GM18951 (cell line): ENCODE data around the gene CDC42BPB.

Experiments
- POLR2A ChIP-seq: IDR thresholded peaks from 4 replicates; pipeline ENCODE4 v1.6.1; 2011; ENCODE audit warnings: mild to moderate bottlenecking; ENCODE audit not compliant: insufficient read length, insufficient read depth; ENCODE audit errors: extremely low read depth
- in situ Hi-C: fragments of 300-500 bp; cut with MboI; formaldehyde crosslinking; loops from one replicate; pipeline ENCODE4 v1.12.0; 2022; ENCODE audit warnings: low sequenced_read_pairs, mixed read lengths, inconsistent platforms; ENCODE audit not compliant: unreplicated experiment

Gene CDC42BPB

DNA sequence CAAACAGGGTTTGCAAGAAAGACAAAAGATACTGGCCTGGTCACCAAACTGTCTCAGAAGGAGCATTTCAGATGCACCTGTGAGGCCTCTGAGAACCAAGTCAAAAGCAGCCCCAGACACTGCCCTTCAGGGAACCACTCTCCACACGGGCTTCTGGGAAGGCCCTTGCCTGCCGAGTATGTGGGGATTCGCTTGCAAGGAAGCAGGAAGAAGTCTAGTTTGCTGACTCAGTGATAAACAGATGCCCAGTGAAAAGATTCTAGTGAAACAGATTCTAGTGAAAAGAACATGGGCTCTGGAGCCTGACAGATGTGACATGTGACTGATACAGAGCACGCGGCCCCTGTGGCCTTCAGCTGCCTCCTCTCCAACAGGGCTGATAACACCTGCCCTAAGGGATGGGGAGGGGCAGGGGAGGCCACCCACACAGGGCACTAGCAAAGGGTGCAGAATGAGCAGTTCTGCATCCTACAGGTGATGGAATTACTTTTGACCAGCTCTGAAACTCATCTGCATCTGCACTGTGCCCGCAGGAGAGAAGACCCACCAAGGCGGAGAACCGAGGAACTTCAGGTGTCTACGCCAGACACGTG, 115.8 kb downstream of the CDC42BPB start:
- no peak for TF ChIP-seq POLR2A

DNA sequence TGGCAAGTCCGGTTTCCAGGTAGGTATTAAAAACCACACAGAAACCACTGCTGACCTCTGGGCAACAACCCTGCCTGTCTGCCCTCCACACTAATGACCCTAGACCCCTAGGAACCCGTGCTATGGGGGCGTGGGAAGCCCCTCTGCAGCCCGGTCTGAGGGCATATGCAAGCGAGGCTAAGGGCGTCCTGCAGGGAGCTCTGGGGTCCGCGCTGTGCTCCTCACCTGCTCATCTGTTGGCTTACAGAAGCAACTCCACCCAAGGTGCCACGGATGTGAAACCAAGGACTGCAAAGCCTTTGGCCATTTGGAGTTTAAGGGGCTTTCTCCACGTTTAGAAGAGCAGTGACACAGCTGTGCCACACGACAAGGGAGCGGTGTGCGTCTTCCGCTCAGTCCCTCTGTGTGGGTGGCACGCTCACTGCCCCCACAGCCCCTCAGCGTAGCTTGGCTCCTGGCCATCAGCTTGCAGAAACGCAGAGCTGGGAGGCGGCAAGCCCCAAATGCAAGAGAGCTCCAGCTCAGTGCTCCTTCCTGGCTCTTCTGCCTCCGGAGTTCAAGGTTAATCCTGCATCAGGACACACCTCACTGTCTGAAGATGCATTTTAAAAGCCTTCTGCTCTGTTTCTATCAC, 116.5 kb downstream of the CDC42BPB start:
- in situ Hi-C loops = no loop called here
- no peak for TF ChIP-seq POLR2A

More for the DNA sequence above, 115.8 kb downstream of the CDC42BPB start:
- in situ Hi-C loops = no loop called here

DNA sequence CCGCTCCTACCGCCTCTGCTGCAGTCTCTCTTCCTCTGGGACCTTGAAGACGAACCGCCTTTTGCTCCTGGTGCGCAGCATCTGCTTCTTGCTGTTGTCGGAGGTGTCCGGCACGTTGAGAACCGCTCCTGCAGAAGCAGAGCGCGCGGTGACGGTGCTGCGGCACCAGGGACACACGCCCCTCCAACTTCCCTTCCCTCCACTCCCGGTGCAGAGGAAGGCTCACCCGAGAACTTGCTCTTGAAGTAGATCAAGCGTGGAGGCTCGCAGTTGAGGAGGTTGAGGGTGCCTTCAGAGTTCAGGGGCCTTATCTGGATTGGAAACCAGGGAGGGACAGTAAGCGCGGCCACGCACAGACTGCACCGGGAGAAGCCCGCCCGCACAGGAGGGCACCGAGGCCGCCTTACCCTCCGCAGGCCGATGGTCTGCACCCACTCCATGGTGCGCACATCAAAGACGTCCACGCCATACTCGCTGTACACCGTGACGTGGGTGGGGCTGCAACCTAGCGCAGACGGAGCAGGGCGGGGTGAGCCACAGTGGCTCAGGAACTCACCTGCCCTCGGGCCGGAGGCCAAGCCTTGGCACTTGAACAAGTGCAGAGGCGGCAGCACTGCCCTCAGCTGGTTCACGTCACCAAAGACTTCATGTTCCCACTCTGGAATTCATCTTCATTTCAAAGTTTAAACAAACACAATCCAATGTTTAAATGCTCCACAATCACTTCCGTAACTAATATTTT, 117.4 kb downstream of the CDC42BPB start:
- in situ Hi-C loops = no loop called here
- TF ChIP-seq POLR2A = no peak

DNA sequence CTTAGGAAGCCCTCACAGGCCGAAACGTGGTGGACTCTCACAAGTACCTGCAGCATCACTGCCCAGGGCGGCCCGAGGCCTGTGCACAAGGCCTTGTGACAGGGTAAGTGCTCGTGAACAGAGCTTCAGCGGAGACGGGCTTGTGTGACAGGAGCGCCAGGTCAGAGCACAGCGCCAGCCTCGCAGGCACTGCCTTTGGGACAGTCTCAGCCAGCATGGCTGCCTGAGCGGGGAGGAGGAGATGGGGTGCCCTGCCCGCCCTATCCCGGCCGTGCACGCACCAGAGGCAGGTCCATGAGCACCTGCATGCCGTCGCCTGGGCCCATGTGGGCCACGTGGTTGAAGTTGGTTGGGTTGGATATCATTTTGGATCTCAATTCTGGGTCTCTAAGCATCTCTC, 118.0 kb downstream of the CDC42BPB start:
- no peak for TF ChIP-seq POLR2A
- in situ Hi-C loops = no loop called here

DNA sequence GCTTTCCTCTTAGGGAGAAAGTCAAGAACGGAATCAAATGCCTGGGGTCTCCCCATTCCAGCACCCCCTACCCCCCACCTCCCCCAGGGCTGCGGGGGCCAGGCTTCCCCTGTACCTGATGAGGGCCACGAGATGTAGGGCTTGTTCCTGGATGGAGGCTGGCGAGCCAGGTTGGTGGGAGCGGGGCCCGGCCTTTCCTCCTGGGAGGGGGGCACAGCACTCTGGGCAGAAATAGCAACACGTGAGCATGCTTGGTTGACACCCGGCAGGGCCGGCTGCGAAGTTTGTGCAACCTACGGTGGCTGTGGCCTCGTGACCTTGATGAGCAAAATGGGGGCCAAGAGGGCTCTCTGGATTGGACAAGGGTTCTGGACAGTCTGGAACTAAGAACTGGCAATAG, 119.2 kb downstream of the CDC42BPB start:
- in situ Hi-C loops = no loop called here
- TF ChIP-seq POLR2A = no peak

DNA sequence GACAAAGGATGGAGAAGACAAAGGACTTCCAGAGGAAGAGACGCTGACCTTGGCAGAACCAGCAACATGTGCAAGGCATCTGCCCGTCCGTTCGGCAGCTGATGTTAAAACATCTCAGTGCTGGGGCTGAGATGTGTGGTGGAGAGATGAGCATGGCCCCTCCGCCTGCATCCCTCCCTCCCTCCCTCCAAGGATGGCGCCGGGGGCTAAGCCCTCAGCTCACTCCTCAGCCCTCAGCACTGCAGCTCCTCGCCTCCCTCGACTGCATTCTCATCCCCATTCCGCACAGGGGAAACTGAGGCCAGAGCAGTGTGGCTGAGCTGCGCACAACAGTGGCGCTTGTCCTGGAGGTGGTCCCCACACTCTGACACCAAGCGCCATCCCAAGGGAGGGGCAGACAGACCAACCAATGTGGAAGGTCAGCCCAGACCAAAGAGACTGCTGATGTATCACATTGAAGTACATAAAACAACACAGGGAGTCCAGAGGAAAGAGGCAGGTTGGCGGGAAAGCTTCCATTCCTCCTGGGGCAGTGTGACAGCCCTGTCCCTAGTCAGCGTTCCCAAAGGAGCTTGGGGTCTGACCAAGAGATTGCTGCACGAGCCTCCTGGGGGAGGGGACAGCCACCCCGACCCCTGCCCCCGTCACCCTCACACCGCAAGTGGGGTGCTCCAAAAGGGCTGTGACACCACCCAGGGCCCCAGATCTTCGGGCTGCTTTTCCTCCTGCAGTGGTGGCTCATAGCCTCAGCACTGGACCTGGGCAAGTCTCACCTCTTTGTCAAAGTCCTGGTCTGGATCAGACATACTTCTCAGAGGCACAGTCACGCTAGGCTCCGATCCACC, 119.8 kb downstream of the CDC42BPB start:
- no peak for TF ChIP-seq POLR2A
- in situ Hi-C loops = no loop called here

DNA sequence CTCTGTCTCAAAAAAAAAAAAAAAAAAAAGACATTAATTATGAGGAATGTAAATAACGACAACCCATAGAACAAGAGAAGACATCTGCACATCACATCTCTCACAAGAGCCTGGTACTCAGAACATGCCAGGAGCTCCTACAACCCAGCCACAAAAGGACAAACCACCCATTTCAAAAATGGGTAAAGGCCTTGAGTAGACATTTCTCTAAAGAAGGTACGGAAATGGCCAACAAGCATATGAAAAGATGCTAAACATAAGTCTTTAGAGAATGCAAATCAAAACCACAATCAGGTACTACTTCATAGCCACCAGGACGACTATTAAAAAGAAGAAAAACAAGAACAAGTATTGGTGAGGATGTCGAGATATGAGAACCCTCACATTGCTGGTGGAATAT, 121.6 kb downstream of the CDC42BPB start:
- in situ Hi-C loops = no loop called here
- no peak for TF ChIP-seq POLR2A

DNA sequence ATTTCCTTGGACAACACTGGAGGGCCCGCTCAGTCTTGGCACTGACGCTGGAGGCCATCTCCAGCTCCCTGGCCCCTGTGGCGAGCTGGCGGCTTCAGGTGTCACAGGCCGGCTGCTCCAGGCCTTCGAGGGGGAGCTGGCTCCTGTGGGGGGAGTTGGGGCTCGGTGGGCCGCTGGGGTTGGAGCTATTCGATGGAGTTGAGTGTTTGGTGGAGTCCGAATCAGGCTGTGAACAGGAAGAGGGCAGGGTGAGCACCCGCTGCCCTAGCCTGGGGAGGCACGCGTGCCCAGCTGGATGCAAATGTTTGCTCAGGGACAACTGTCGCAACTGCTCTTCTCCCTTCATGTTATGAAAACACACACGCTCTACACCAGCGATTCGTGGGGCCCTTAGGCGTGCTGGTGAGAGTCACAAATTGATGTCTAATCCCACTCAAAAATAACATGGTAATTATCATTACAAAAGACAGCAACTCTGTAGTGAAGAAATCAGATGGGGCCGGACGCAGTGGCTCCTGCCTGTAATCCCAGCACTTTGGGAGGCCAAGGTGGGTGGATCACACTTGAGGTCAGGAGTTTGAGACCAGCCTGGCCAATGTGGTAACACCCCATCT, 123.6 kb downstream of the CDC42BPB start:
- no peak for TF ChIP-seq POLR2A
- in situ Hi-C loops = no loop called here

DNA sequence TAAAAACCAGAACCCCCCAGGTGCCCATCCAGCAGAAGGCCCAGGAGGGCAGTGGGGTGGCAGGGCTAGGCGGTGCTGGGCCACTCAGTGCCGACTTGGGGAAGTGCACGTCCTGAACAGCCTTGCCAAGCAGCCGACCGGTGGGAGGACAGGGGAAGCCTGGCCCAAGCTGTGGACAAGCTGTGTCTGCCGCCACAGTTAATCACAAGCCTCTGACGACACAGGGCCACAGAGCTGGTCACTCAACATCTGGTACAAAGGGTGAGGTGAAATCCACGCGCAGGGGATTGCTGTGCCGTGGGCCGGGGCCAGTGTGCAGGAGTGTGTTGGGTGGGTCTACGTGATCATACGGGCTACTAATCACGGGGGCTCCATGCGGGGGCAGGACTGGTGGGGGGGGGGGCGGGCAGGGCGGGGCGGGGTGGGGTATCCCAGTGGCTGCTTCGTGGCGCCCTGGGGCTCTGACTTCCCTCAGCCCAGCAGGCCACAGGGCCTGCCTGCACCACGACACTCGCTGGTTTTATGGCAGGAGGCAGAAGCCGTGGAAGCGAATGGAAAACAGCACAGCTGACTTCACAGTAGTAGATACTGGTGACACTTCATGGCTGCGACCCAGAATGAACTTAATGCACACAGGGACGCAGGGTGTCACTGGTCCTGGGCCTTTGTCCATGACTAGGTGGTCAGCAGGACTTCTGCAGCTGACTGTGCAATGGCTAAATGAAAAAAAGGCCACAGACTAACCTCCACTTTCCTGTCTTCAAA, 124.7 kb downstream of the CDC42BPB start:
- no peak for TF ChIP-seq POLR2A
- in situ Hi-C loops = no loop called here

DNA sequence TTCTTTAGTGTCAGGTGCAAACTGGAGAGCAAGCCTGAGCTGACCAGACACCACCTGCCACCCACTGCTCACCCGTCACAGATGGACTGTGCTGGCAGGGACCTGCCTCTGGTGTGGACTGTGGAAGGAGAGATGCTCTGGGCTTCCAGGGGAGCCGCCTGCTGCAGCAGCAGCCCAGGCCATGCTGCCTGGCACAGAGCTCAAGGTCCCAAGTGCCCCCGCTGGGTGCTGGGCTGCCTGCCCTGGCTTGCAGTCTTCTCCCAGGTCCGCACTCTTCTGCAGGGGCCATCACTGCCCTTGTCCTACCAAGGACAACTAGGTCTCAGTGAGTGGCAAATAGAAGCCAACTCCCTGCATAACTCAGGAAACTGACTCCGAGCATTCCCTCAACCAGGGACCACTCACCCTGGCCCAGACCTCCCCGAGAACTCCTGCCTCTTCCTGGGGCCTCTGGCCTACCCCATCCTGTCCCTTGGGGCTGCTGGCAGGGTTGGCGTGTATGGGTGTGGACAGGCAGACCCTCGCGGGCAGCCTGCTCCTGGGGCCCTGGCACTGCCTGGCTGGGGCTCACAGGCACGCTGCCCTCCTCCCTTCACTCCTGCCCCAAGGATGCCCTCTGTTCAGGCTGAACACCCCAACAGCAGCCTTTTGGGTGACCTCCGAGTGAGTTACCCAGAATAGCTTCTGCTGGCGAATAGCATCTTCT, 125.6 kb downstream of the CDC42BPB start:
- in situ Hi-C loops = no loop called here
- TF ChIP-seq POLR2A = no peak

DNA sequence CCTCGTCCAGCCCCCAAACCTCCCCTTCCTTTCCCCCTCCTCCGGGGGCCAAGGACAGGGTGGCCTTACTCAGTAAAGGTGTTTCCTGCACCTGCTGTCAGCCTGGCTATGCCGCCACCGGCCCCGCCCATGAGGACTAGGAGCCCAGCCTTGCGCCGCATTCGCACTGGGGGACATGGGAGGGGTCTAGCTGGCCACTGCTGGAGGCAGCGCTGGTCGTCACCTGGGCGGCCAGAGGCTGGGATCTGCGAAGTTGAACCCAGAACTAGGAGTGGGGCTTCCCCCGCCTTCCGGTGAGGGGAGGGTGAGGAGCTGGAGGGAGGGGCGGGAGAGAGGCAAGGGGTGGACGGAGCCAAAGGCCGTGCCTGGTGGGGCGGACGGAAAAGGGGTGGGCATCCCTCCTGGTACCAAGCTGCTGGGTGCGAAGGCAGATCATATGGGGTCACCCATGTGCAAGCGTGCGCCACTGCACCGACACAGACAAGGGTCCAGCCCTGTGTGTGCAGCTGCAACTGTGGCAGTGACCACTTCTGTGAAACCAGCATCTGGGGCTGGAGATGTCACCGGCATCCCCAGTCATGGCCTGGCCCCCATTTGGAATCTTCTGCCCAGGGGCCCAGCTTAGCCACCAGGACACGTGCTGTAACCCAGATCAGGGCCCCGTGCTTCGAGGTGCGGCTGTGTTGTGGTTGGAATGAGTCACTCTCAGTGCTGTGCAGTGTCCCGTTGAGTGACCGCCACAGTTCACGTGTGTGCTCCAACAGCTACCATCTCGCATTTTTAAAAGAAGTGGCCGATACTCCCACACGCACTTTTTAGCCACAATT, 126.4 kb downstream of the CDC42BPB start:
- TF ChIP-seq POLR2A = no peak
- in situ Hi-C loops = no loop called here
